Measurements from ENCODE around the gene RHOF.

The RHOF gene

GRCh38 chr12:121798787-121799155, 5.3 kb upstream of the RHOF start:
- peak overlapping the region; percentile 63 for H3K4me2 ChIP-seq (ENCODE audit: low read length)
- no peak overlapping the region for H4K12ac ChIP-seq (ENCODE audit: low read depth, low read length)
- no peak overlapping the region for H2BK120ac ChIP-seq (ENCODE audit: insufficient read depth, low read length, poor library complexity)
- H2AFZ ChIP-seq (ENCODE audit: insufficient read depth, low read length, poor library complexity), result no peak overlapping the region
- H3K27ac ChIP-seq (ENCODE audit: low read depth, low read length), result peak overlapping the region; percentile 82
- H2BK12ac ChIP-seq (ENCODE audit: low read length), result peak overlapping the region; percentile 59
- peaks cover 26 to 43% of the 10 kb centered on the region in 2 experiments for H3K4me1 ChIP-seq (ENCODE audit: control insufficient read depth in 1 of 2, insufficient read depth in 2 of 2, low read length in 2 of 2)
- no peaks in the 10 kb centered on the region for H3K9me3 ChIP-seq (ENCODE audit: insufficient read depth, low read depth, low read length)
- H3K36me3 ChIP-seq (ENCODE audit: control insufficient read depth in 1 of 2, insufficient read depth in 2 of 2, low read length in 2 of 2), result peaks cover 18 to 31% of the 10 kb centered on the region in 2 experiments
- peak overlapping the region; percentile 85 for H2BK5ac ChIP-seq (ENCODE audit: low read depth, low read length, poor library complexity)
- H3K79me1 ChIP-seq (ENCODE audit: low read length), result peaks cover 52% of the 10 kb centered on the region
- H3K18ac ChIP-seq (ENCODE audit: low read length), result peak overlapping the region; percentile 26
- no peak overlapping the region for H3K23ac ChIP-seq (ENCODE audit: low read length)
- peak overlapping the region; percentile 28 for H2AK5ac ChIP-seq (ENCODE audit: low read length)
- H3K4ac ChIP-seq (ENCODE audit: low read depth, low read length), result peak overlapping the region; percentile 6
- peak overlapping the region; percentile 54 for H3K4me3 ChIP-seq (ENCODE audit: low read depth, low read length)
- peak overlapping the region; percentile 47 for H4K91ac ChIP-seq (ENCODE audit: low read depth, low read length)
- peak in 1 of 2 donors; percentile 44 for DNase-seq
- peak overlapping the region; percentile 40 for H4K8ac ChIP-seq (ENCODE audit: low read depth, low read length)
- H3K9ac ChIP-seq (ENCODE audit: low read length), result peak overlapping the region; percentile 25
- peak overlapping the region; percentile 35 for H3K14ac ChIP-seq (ENCODE audit: low read length)
- no peaks in the 10 kb centered on the region for H3K27me3 ChIP-seq (ENCODE audit: insufficient read depth, low read length)
- H3K79me2 ChIP-seq (ENCODE audit: control insufficient read depth, insufficient read depth, low read length, poor library complexity), result peaks cover 39% of the 10 kb centered on the region
- no CpG with 5 or more reads among the region's 10 CpGs for WGBS (ENCODE audit: extremely low coverage, insufficient coverage, insufficient read length)

- Histone ChIP-seq H4K8ac (ENCODE audit: low read depth, low read length) (peak overlapping the region; percentile 40), H3K79me1 (ENCODE audit: low read length) (peaks cover 52% of the 10 kb centered on the region), H3K9me3 (ENCODE audit: insufficient read depth, low read depth, low read length) (no peaks in the 10 kb centered on the region), H3K36me3 (ENCODE audit: control insufficient read depth in 1 of 2, insufficient read depth in 2 of 2, low read length in 2 of 2) (peaks cover 18 to 31% of the 10 kb centered on the region in 2 experiments), H3K79me2 (ENCODE audit: control insufficient read depth, insufficient read depth, low read length, poor library complexity) (peaks cover 34% of the 10 kb centered on the region), H2BK5ac (ENCODE audit: low read depth, low read length, poor library complexity) (peak overlapping the region; percentile 34), H3K27me3 (ENCODE audit: insufficient read depth, low read length) (no peaks in the 10 kb centered on the region), H3K4me2 (ENCODE audit: low read length) (peak overlapping the region; percentile 63), H3K4ac (ENCODE audit: low read depth, low read length) (peak overlapping the region; percentile 6), H2AK5ac (ENCODE audit: low read length) (no peak overlapping the region), H2BK12ac (ENCODE audit: low read length) (peak overlapping the region; percentile 29), H3K18ac (ENCODE audit: low read length) (peak overlapping the region; percentile 12), H2AFZ (ENCODE audit: insufficient read depth, low read length, poor library complexity) (no peak overlapping the region), H3K4me3 (ENCODE audit: low read depth, low read length) (no peak overlapping the region), H3K9ac (ENCODE audit: low read length) (peak overlapping the region; percentile 25), H4K91ac (ENCODE audit: low read depth, low read length) (peak overlapping the region; percentile 47), H3K14ac (ENCODE audit: low read length) (peak overlapping the region; percentile 36), H2BK120ac (ENCODE audit: insufficient read depth, low read length, poor library complexity) (peak overlapping the region; percentile 9), H4K12ac (ENCODE audit: low read depth, low read length) (peak overlapping the region; percentile 32), H3K23ac (ENCODE audit: low read length) (no peak overlapping the region), H3K27ac (ENCODE audit: low read depth, low read length) (peak overlapping the region; percentile 82), H3K4me1 (ENCODE audit: control insufficient read depth in 1 of 2, insufficient read depth in 2 of 2, low read length in 2 of 2) (peaks cover 31 to 47% of the 10 kb centered on the region in 2 experiments)
- peak in 1 of 2 donors; percentile 50 for DNase-seq
- WGBS (ENCODE audit: extremely low coverage, insufficient coverage, insufficient read length), result no CpG with 5 or more reads among the region's 19 CpGs
Measured at GRCh38 chr12:121797937-121798786, 4.7 kb upstream of the RHOF start.

GRCh38 chr12:121796855-121797751, 3.6 kb upstream of the RHOF start:
- H2BK5ac ChIP-seq (ENCODE audit: low read depth, low read length, poor library complexity), result peak overlapping the region; percentile 10
- peak overlapping the region; percentile 18 for H2AK5ac ChIP-seq (ENCODE audit: low read length)
- peaks cover 51% of the 10 kb centered on the region for H3K79me1 ChIP-seq (ENCODE audit: low read length)
- no CpG with 5 or more reads among the region's 39 CpGs for WGBS (ENCODE audit: extremely low coverage, insufficient coverage, insufficient read length)
- no peak overlapping the region for H3K23ac ChIP-seq (ENCODE audit: low read length)
- peaks cover 39 to 48% of the 10 kb centered on the region in 2 experiments for H3K4me1 ChIP-seq (ENCODE audit: control insufficient read depth in 1 of 2, insufficient read depth in 2 of 2, low read length in 2 of 2)
- H3K27me3 ChIP-seq (ENCODE audit: insufficient read depth, low read length), result no peaks in the 10 kb centered on the region
- H3K9me3 ChIP-seq (ENCODE audit: insufficient read depth, low read depth, low read length), result no peaks in the 10 kb centered on the region
- peak overlapping the region; percentile 66 for H3K27ac ChIP-seq (ENCODE audit: low read depth, low read length)
- peak overlapping the region; percentile 12 for H4K8ac ChIP-seq (ENCODE audit: low read depth, low read length)
- H3K14ac ChIP-seq (ENCODE audit: low read length), result peak overlapping the region; percentile 4
- H3K79me2 ChIP-seq (ENCODE audit: control insufficient read depth, insufficient read depth, low read length, poor library complexity), result peaks cover 34% of the 10 kb centered on the region
- H4K12ac ChIP-seq (ENCODE audit: low read depth, low read length), result peak overlapping the region; percentile 39
- peak overlapping the region; percentile 34 for H2BK120ac ChIP-seq (ENCODE audit: insufficient read depth, low read length, poor library complexity)
- no peak overlapping the region for H2BK12ac ChIP-seq (ENCODE audit: low read length)
- peak overlapping the region; percentile 41 for H3K4ac ChIP-seq (ENCODE audit: low read depth, low read length)
- no peak overlapping the region for H2AFZ ChIP-seq (ENCODE audit: insufficient read depth, low read length, poor library complexity)
- H3K9ac ChIP-seq (ENCODE audit: low read length), result no peak overlapping the region
- H3K18ac ChIP-seq (ENCODE audit: low read length), result peak overlapping the region; percentile 57
- H3K4me2 ChIP-seq (ENCODE audit: low read length), result peak overlapping the region; percentile 37
- peaks cover 18 to 31% of the 10 kb centered on the region in 2 experiments for H3K36me3 ChIP-seq (ENCODE audit: control insufficient read depth in 1 of 2, insufficient read depth in 2 of 2, low read length in 2 of 2)
- no peak overlapping the region for H4K91ac ChIP-seq (ENCODE audit: low read depth, low read length)
- DNase-seq, result peak; percentile 98
- no peak overlapping the region for H3K4me3 ChIP-seq (ENCODE audit: low read depth, low read length)

Data from trophoblast cell (in vitro differentiated cells and primary cell).